ENCODE data around the gene TTBK1.

The TTBK1 gene

DNA sequence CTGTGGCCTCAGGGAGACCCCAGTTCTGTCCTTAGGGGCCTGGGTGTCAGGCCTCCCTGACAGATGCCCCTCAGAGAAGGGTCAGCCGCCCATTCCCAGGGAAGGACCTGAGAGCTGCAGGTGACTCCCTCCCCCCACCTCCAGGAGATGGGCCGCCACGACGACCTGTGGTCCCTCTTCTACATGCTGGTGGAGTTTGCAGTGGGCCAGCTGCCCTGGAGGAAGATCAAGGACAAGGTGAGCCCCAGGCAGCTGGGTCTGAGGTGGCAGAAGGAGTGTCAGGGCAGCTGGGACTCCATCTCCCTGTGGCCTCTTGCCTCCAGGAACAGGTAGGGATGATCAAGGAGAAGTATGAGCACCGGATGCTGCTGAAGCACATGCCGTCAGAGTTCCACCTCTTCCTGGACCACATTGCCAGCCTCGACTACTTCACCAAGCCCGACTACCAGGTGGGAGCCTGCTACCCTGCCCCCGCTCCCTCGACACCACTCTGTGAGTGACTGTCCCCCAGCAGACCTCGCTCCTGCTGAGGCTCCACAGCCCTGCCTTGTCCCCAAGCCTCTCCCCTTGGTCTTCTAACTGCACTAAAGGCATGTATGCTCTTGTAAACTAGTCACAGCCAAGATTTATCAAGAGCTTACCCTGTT, 12.2 kb downstream of the TTBK1 start:
- DNase-seq (ENCODE audit: low spot score) = no peak

DNA sequence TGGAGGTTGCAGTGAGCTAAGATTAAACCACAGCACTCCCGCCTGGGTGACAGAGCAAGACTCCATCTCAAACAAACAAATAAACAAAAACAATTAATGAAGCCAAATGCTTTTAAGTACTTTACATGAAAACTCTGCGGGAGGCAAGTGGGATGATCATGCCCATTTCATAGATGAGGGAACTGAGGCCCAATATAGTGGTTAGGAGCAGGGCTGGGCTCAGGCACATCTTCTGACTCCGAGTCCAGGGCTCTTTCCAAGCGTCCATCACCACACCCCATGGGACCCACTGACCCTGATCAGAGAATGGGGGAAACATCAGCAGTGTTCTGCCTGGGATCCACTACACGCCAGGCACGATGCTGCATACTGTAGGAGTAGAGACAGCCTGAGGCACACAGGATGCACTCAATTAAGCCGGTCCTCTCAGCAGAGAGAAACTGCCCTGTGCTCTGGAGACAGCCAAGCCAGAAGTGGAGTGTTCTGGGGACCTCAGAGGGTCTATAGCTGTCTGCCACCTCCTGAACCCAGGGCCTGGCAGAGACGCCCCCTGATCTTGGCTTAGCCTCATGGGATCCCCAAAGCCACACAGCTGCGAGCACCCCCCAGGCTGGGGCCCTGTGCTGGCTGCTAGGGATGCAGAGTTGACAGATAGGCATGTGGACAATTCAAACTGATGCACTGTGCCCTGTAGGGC, 13.5 kb downstream of the TTBK1 start:
- no peak for DNase-seq (ENCODE audit: low spot score)

DNA sequence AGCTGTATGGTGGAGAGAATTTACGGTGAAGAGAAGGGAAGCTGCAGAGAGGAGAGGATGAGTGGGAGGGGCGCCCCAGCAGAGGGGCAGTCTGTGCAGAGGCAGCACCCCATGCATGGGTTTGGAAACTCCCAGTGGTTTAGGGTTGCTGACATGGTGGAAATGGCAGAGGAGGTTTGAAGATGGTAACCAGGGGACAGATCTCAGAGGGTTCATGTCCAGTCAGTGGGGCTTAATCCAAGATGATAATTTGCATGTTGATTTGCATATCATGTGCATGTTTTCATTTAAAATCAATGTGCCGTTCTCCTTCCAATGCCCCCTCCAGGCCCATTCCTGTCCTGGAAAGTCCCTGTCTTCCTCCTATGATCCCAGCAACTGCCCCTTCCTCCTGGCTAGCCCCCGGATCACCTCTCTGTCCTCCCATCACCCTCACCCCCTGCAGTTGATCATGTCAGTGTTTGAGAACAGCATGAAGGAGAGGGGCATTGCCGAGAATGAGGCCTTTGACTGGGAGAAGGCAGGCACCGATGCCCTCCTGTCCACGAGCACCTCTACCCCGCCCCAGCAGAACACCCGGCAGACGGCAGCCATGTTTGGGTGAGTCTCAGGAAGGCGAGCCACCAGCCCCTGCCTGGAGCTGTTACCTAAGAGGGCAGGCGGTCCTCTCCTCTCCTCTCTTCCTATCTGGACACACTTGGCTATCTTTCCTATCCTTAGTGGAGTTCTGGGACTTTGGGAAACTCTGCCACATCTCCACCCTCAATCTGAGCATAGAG, 14.3 kb downstream of the TTBK1 start:
- DNase-seq (ENCODE audit: low spot score) = no peak

DNA sequence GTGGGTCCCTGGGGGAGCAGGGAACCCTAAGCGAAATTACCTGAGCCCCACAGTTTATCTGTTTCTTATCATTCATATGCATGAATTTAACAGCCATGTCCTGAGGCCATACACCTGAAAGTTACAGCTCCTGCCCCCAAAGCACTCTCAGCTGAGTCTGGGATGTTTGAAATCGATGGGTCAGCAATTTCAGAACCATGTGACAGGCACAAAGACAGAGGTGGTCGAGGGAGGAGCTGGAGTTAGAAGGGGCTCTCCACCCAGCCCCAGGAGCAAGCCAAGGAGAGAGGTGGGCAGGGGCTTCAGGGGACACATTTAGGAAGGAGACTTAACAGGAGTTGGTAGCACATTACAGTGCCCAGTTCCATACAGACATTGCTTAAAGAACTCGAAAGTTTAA, 14.9 kb downstream of the TTBK1 start:
- no peak for DNase-seq (ENCODE audit: low spot score)

DNA sequence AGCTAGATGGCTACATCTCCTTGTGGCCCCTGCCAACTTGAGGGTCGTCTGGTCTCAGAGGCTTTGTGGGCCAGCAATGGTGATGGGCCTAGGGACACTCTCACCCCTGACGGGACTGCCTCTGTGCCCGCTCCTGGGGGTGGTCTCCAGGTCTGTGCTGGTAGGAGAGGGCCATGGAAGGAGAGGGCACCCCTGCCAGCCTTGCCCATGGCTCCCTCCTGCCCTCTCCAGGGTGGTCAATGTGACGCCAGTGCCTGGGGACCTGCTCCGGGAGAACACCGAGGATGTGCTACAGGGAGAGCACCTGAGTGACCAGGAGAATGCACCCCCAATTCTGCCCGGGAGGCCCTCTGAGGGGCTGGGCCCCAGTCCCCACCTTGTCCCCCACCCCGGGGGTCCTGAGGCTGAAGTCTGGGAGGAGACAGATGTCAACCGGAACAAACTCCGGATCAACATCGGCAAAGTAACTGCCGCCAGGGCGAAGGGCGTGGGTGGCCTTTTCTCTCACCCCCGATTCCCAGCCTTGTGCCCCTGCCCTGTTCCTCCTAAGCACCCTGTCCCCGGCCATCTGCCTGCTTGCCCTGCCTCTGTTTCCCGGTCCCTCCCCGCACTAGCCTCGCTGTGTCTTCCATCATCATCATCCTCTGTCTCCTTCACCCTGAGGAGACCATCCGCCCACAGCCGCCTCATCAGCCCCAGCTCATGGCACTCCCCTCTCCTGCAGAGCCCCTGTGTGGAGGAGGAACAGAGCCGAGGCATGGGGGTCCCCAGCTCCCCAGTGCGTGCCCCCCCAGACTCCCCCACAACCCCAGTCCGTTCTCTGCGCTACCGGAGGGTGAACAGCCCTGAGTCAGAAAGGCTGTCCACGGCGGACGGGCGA, 15.8 kb downstream of the TTBK1 start:
- DNase-seq (ENCODE audit: low spot score) = no peak

DNA sequence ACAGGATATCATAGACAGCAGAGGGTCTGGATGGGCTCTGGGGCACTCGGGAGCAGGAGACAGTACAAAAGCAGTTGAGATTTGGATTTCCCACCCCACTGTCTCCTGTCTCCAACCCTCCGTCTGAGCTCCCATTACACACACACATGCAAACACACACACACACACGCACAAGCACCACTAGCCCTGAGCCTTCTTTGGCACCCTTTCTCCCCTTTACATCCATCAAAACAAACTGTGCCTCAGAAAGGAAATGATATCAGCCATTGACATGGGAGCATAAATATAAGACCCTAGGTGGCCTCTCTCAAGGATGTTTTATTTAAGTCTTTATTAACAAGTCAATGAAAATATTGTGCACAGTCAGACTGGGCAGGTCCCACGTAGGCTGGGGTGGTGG, 17.5 kb downstream of the TTBK1 start:
- DNase-seq (ENCODE audit: low spot score) = no peak

DNA sequence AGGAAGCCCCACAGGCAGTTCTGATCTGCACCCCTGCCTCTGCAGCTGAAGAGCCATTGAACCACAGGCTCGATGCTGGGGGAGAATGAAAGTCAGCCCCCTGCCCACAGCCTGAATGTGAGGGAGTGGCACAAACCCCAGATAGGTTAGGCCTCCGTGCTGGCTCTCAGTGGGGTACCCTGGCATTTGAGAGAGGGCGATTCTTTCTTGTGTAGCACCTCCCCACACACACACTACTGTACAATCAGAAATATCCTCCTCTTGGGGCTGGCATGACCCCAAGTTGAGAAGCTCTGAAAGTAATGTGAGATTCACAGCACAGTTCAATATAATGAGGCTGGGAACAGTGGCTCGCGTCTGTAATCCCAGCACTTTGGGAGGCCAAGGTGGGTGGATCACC, 17.9 kb downstream of the TTBK1 start:
- DNase-seq (ENCODE audit: low spot score) = no peak

DNA sequence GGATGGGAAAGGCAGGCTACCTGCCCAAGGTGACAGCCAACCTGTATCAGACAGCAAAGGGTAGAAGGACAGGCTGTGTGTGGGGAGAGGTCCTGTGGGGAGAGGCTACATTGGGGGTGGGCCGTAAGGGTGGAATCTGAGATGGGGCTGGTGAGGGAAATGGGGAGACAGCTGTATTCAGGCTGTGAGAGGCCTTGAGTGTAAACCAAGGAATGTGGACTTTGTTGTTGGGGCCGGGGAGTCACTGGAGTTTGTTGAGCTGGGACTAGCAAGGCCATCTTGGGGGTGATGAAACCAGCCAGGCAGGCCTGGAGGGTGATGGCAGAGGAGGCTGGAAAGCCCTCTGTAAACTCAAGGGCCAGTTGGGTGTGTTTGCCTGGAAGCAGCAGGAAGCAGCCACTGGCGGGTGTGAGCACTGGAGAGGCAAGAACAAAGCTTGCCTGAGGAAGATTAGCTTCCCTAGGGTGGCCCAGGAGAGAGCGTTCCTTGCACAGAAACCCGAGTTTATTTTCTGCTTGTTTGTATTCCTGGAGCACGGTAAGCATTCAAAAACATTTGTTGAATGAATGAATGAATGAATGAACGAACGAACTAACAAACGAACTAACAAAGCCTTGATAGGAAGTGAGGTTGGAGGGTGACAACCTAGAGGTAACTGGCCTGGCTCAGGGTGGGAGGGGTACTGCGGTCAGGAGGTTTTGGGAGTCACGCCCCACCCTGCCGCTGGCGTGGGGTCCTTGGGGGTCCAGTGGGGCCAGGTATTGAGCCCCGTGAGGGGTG, 18.9 kb downstream of the TTBK1 start:
- DNase-seq (ENCODE audit: low spot score) = no peak

DNA sequence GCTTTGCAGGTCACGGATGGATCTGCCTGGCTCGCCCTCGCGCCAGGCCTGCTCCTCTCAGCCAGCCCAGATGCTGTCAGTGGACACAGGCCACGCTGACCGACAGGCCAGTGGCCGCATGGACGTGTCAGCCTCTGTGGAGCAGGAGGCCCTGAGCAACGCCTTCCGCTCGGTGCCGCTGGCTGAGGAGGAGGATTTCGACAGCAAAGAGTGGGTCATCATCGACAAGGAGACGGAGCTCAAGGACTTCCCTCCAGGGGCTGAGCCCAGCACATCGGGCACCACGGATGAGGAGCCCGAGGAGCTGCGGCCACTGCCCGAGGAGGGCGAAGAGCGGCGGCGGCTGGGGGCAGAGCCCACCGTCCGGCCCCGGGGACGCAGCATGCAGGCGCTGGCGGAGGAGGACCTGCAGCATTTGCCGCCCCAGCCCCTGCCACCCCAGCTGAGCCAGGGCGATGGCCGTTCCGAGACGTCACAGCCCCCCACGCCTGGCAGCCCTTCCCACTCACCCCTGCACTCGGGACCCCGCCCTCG, 19.6 kb downstream of the TTBK1 start:
- no peak for DNase-seq (ENCODE audit: low spot score)

DNA sequence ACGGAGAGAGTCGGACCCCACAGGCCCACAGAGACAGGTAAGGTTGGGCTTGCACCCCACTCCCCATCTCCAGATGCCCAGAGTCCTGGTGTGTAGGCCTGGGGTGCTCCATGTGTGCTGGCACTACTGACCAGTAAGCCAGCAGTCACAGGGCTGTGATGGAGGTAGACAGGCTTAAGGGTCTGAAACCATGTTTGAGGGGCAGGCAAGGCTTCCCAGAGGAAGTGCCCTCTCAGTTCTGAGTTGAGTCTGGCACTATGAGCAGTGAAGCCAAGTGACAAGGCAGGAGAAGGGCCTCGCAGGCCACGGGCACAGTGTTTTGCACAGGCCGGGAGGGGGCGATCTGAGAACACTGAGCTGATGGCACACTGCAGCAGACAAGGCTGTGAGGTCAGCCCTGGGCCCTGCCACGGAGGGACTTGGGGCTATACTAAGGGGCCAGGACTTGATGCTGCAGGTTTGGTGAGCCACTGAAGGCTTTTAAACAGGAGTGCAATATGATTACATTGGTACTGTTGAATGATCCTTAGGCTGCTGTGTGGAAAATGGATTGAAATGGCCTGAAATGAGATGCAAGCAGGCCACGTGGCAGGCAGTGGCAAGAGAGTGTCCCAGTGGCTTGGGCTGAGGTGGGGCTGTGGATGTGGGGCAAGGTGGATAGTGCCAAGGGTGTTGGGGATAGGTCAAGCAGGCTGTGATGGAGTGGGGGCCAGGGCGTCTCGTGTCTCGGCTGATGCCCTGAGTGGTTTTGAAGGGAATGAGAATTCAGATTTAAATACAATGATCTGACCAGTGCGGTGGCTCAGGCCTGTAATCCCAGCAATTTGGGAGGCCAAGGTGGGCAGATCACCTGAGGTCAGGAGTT, 20.3 kb downstream of the TTBK1 start:
- peak; percentile 94 for DNase-seq (ENCODE audit: low spot score)

DNA sequence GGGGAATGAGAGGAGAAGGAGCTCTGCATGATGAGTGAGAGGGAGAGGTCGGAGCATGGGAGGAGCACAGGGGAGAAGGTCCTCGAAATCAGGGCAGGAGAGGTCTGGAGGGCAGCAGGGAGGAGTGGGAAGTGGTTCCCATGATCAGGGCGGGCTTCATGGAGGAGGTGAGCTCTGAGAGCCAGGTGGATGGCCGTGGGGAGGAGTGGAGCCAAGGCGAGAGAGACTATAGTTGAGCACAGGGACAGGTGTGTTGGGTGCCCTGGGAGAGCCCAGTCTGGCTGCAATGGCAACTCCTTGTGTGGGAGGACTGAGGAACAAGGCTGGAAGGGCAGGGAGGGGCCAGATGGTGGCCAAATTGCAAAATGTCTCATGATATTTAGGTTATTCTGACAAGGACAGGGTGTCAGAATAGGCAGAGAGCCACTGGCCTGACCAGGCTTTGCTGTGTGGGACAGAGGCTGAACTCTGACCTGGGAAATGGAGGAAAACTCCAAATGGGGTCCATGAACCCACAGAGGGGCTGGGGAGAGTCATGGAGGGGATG, 21.4 kb downstream of the TTBK1 start:
- DNase-seq (ENCODE audit: low spot score) = no peak

DNA sequence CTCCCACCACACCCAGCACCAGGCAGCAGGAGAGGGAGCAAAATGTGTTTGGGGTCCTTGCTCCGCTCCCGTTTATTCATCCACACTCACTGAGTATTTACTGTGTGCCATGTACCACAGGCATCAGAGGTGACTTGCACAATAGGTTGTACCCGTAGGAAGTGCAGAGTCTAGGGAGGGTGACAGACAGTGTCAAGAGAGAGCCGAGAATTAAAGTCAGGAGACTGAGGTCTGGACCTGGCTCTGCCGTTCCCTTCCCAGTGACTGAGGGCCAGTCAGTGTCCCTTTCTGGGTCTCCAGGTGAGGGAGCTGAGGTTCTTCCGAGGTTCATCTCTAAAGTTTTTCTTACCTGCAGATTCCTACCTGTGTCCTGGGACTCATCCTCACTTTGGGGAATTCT, 22.3 kb downstream of the TTBK1 start:
- no peak for DNase-seq (ENCODE audit: low spot score)

DNA sequence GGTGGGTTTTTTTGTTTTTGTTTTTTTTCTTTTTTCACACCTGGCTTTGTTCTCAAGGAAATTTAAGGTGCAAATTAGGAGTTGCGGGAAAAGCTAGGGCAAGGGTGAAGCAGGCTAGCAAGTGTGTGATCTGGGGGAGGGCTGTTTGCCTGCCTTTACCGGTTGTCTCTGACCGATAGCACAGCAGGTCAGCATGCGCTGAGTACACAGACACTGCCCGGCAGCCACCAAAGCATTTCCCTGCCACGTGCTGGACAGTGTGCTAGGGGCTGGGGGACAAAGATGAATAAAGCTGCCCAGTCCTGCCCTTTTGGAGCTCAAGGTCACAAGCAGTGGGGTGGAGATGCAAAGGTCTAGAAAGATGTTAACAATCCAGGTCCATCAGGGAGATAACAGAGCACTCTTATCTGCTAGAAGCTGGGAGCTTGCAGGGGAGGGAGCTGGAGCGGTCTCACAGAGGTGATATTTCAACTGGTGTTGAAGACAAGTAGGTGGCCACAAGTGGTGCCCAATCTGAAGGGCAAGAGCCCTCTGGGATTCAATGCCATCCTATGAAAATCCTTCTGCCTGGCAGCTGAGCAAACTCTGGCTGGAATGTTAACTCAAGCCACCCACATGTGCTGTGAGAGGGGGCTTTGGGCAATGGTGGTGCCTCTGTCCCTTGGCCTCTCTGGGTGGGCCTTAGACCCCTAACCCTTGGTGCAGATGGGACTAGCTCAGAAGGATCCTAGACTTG, 24.5 kb downstream of the TTBK1 start:
- DNase-seq (ENCODE audit: low spot score) = no peak

DNA sequence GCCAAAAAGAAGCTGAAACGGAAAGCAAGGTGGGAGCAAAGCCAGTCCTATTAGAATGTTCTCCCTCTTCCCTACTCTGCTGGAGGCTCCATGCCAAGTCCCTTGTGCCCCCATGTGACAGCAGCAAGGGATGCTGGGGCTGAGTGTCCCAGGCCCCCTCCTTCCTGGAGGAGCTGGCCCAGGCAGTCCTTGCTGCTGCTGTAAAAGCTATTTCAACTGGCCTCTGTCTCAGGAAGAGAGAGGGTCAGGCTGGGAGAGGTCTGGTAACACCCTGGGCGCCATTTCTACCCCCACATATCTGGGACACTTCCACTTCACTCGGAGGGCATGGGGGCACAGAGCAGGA, 25.0 kb downstream of the TTBK1 start:
- no peak for DNase-seq (ENCODE audit: low spot score)

DNA sequence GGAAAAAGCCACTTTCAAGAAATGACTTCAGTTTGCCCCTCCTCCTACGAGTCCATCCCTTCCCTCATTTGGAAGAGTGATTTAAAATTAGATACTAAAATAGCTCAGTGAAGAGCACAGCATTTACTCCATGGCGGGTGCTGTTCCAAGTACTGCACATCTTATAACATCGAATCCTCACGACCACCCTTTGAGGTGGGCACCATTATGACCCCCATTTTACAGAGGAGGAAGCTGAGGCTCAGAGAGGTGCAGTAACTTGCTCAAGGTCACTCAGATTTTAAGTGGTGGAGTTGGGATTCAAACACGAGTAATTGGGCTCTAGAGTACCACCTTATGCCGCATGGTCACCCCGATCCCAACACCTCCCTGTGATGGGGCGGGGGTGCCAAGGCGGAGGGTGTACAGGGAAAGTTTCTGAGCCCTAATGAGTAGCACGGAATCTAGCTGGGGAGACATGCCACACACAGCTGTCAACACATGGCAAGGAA, 25.5 kb downstream of the TTBK1 start:
- DNase-seq (ENCODE audit: low spot score) = no peak

DNA sequence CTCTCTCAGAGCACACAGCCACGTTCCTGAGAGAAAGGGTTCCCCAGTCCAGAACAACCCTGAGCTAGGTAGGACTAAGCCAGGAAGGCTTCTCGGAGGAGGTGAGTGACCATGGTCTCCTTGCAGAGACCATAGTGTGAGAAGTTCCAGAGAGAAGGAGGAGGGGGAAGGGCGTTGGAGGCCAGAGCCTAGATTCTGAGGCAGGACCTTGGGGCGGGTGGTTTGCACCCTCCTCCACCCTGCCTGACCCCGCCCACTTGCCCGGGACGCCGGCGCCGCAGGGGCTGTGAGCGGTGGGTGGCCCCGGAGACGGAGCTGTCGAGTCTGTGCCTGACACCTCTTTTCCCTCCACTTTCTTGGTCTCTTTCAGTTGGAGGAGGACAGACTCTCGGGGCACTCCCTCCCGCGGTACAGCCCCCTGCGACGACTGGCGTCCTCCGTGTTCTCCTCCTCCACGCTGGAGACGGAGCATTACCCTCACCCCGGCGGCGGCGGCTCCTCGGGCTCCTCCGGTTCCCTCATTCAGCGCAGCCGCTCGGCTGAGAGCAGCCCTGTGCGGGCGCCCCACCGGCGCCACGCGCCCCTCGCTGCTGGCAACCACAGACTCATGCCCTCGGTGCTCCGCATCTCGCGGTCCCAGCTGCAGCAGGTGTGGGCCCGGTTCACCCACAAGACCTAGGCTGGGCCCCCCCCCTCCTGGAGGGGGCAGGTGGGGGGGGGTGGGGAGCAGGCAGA, 26.2 kb downstream of the TTBK1 start:
- peak; percentile 59 for DNase-seq (ENCODE audit: low spot score)

DNA sequence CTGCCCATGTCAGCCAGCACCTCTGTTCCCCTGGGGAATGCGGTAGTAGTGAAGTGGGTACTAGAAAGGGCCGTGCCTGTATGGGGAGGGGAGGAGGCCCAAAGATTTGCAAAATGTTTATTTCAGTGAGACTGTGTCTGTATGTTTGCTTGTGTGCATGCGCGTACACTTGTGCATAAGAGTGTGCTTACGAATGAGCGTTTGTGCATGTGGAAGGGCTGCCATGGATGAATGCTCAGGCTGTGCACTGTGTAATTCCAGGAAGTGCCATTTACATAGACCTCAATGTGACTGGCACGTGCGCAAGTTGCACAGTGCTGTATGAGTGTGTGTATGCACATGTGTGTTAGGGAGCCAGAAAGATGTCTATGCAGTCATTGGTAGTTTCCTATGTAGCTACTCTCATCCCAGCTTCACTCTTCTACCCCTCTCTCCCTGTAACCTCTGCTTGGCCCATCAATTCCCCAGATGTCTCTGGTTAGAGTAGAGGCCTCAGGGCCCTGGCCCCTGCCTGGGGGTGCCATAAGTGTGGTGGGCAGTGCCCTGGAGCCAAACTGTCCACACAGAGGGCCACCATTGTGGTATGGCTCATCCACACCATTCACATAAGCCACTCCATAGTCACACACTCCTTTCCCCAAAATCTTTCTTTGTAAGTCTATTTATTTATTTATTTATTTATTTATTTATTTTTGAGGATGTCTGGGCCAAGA, 28.0 kb downstream of the TTBK1 start:
- no peak for DNase-seq (ENCODE audit: low spot score)

DNA sequence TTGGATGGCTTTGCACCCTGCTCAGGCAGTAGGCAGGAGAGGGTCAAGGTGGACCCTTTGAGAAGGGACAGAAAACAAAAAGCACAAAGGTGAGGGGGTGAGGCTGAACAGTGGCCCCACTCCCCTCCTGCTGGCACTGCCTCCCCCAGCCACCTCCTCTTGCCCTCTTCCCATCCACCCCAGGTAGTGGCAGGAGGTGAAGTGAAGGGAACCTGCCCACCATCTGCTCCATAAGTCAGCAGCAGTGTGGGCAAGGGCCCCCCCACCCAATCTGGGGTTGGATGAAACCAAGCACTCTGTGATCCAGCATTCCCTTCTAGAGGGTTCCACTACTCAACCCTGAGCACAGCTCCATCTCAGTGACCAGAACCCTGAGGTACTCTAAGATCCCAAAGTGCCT, 28.7 kb downstream of the TTBK1 start:
- DNase-seq (ENCODE audit: low spot score) = no peak

Data from iPS-NIHi11 (cell line).